ENCODE data around the gene NUAK2. TPM values are rescaled to one million over a fixed set of nuclear protein-coding genes. Genes with fewer than 3 reads are reported as not detected.
"Not testable (repeated sequence)": the region's sequence is repeated elsewhere in the genome, so short reads cannot be mapped to it uniquely, and the experiment has no call there.

NUAK2 gene
- total and polyA plus RNA-seq, 2 donors = 2.1 to 4.0 TPM

DNA sequence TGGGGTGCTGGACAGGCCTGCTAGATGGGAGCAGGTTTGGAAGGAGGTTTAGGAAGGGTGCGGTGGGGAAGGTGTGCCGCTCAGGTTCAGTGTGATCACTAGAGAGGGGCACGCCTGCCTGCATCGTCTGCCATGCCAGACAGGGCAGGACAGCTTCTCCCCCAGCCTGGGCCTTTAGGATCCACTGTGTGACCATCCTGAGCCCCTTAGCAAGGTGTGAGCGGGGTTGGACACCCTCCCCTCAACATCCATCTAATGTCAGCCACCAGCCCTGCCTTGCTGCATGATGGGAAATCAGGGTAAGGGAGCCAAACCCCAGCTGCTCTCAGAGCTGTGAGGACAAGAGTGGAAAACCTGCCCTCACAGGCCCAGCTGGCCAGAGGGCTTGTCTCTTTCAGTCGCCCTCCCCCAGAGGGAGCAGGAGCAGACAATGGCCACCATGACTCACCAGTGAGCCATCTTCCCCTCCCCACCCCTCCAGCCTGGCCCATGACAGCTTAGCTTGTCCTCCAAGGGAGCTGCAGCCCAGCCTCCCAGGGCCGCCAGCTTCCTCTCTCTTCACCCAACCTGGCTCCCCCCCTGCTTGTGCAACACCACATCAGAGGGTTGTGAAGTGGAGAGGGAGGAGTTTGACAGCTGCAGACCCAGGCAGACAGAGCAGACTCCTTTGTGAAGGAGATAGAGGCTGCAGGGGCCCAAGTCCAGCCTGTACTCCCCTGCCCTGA is 37.0 kb downstream of the NUAK2 start:
- peak overlapping the region; percentile 14 to 27 for H3K4me3 ChIP-seq (ENCODE audit: low read length in 2 of 2)
- peak; percentile 66 to 97 (median 85) for DNase-seq (ENCODE audit: low read depth in 6 of 9, low spot score in 9 of 9)
- H3K4me1 ChIP-seq (ENCODE audit: control insufficient read depth in 2 of 2, insufficient read depth in 2 of 2, low read length in 2 of 2) = peaks cover 55 to 73% of the 10 kb centered on the region in 2 donors
- H3K27me3 ChIP-seq (ENCODE audit: control insufficient read depth in 2 of 2, insufficient read depth in 1 of 2, low read length in 1 of 2) = peaks cover 0 to 4% of the 10 kb centered on the region in 2 donors
- no peaks in the 10 kb centered on the region for H3K36me3 ChIP-seq (ENCODE audit: control insufficient read depth in 2 of 2, insufficient read depth in 2 of 2, low read length in 1 of 2)
- peak overlapping the region; percentile 89 to 91 for H3K27ac ChIP-seq (ENCODE audit: low read depth in 1 of 2, low read length in 1 of 2)
- peaks cover 0 to 7% of the 10 kb centered on the region in 2 donors for H3K9me3 ChIP-seq (ENCODE audit: control insufficient read depth in 2 of 2, insufficient read depth in 1 of 2, low read length in 1 of 2)
- WGBS = 65% methylated on average over 7 of the region's 7 CpGs

- 78% methylated on average over 15 of the region's 15 CpGs for WGBS
- Histone ChIP-seq H3K4me3 (ENCODE audit: low read length in 2 of 2) (no peak overlapping the region), H3K9me3 (ENCODE audit: control insufficient read depth in 2 of 2, insufficient read depth in 1 of 2, low read length in 1 of 2) (peaks cover 0 to 7% of the 10 kb centered on the region in 2 donors), H3K4me1 (ENCODE audit: control insufficient read depth in 2 of 2, insufficient read depth in 2 of 2, low read length in 2 of 2) (peaks cover 58 to 75% of the 10 kb centered on the region in 2 donors), H3K27me3 (ENCODE audit: control insufficient read depth in 2 of 2, insufficient read depth in 1 of 2, low read length in 1 of 2) (peaks cover 0 to 4% of the 10 kb centered on the region in 2 donors), H3K36me3 (ENCODE audit: control insufficient read depth in 2 of 2, insufficient read depth in 2 of 2, low read length in 1 of 2) (no peaks in the 10 kb centered on the region), H3K27ac (ENCODE audit: low read depth in 1 of 2, low read length in 1 of 2) (peak overlapping the region; percentile 1 to 89)
- peak in 1 of 9 donors; percentile 29 for DNase-seq (ENCODE audit: low read depth in 6 of 9, low spot score in 9 of 9)
These were observed 38.0 kb downstream of the NUAK2 start for GRCh38 chr1:205283270-205284147.

GRCh38 chr1:205280666-205281395 is 40.7 kb downstream of the NUAK2 start:
- H3K36me3 ChIP-seq (ENCODE audit: control insufficient read depth in 2 of 2, insufficient read depth in 2 of 2, low read length in 1 of 2); H3K27ac ChIP-seq (ENCODE audit: low read depth in 1 of 2, low read length in 1 of 2); H3K27me3 ChIP-seq (ENCODE audit: control insufficient read depth in 2 of 2, insufficient read depth in 1 of 2, low read length in 1 of 2); H3K4me3 ChIP-seq (ENCODE audit: low read length in 2 of 2); H3K9me3 ChIP-seq (ENCODE audit: control insufficient read depth in 2 of 2, insufficient read depth in 1 of 2, low read length in 1 of 2); DNase-seq (ENCODE audit: low read depth in 6 of 9, low spot score in 9 of 9): not testable (repeated sequence)
- peaks cover 48 to 56% of the 10 kb centered on the region in 2 donors for H3K4me1 ChIP-seq (ENCODE audit: control insufficient read depth in 2 of 2, insufficient read depth in 2 of 2, low read length in 2 of 2)
- 98% methylated on average over 10 of the region's 10 CpGs for WGBS

DNA sequence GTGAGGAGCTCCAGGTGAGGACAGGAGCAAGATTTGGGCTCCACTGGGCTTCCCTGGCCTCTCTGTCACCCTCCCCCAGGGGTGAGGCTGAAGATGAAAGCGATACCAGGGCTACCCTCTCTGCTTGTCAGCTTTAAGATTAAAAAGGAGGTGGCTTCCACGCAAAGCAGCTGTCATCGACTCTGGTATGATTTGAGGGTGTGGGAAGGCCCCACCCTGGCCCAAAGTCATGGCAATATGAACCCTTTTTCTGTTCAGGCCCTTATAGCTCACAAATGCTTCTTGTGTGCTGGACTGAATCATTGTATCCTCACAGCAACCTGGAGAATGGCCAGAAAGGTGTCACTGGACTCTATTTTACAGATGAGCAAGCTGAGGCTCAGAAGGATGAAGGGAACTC is 41.6 kb downstream of the NUAK2 start:
- 47% methylated on average over 3 of the region's 3 CpGs for WGBS
- no peak for DNase-seq (ENCODE audit: low read depth in 6 of 9, low spot score in 9 of 9)
- Histone ChIP-seq H3K4me1 (ENCODE audit: control insufficient read depth in 2 of 2, insufficient read depth in 2 of 2, low read length in 2 of 2) (peaks cover 52 to 56% of the 10 kb centered on the region in 2 donors), H3K9me3 (ENCODE audit: control insufficient read depth in 2 of 2, insufficient read depth in 1 of 2, low read length in 1 of 2) (peaks cover 0 to 7% of the 10 kb centered on the region in 2 donors), H3K36me3 (ENCODE audit: control insufficient read depth in 2 of 2, insufficient read depth in 2 of 2, low read length in 1 of 2) (no peaks in the 10 kb centered on the region), H3K4me3 (ENCODE audit: low read length in 2 of 2) (no peak overlapping the region), H3K27me3 (ENCODE audit: control insufficient read depth in 2 of 2, insufficient read depth in 1 of 2, low read length in 1 of 2) (peaks cover 0 to 4% of the 10 kb centered on the region in 2 donors), H3K27ac (ENCODE audit: low read depth in 1 of 2, low read length in 1 of 2) (peak overlapping the region in 1 of 2 donors; percentile 26)

- no peaks in the 10 kb centered on the region for H3K36me3 ChIP-seq (ENCODE audit: control insufficient read depth in 2 of 2, insufficient read depth in 2 of 2, low read length in 1 of 2)
- peaks cover 48% of the 10 kb centered on the region in 2 donors for H3K4me1 ChIP-seq (ENCODE audit: control insufficient read depth in 2 of 2, insufficient read depth in 2 of 2, low read length in 2 of 2)
- H3K27ac ChIP-seq (ENCODE audit: low read depth in 1 of 2, low read length in 1 of 2) = no peak overlapping the region
- DNase-seq (ENCODE audit: low read depth in 6 of 9, low spot score in 9 of 9) = no peak
- no peak overlapping the region for H3K4me3 ChIP-seq (ENCODE audit: low read length in 2 of 2)
- H3K9me3 ChIP-seq (ENCODE audit: control insufficient read depth in 2 of 2, insufficient read depth in 1 of 2, low read length in 1 of 2) = no peaks in the 10 kb centered on the region
- 83% methylated on average over 8 of the region's 8 CpGs for WGBS
- peaks cover 0 to 13% of the 10 kb centered on the region in 2 donors for H3K27me3 ChIP-seq (ENCODE audit: control insufficient read depth in 2 of 2, insufficient read depth in 1 of 2, low read length in 1 of 2)
These were observed 44.9 kb downstream of the NUAK2 start for GRCh38 chr1:205276689-205277065.

GRCh38 chr1:205275916-205276688 is 45.4 kb downstream of the NUAK2 start:
- Histone ChIP-seq H3K27me3 (ENCODE audit: control insufficient read depth in 2 of 2, insufficient read depth in 1 of 2, low read length in 1 of 2) (peaks cover 0 to 17% of the 10 kb centered on the region in 2 donors), H3K4me3 (ENCODE audit: low read length in 2 of 2) (no peak overlapping the region), H3K27ac (ENCODE audit: low read depth in 1 of 2, low read length in 1 of 2) (no peak overlapping the region), H3K4me1 (ENCODE audit: control insufficient read depth in 2 of 2, insufficient read depth in 2 of 2, low read length in 2 of 2) (peaks cover 48% of the 10 kb centered on the region in 2 donors), H3K36me3 (ENCODE audit: control insufficient read depth in 2 of 2, insufficient read depth in 2 of 2, low read length in 1 of 2) (no peaks in the 10 kb centered on the region), H3K9me3 (ENCODE audit: control insufficient read depth in 2 of 2, insufficient read depth in 1 of 2, low read length in 1 of 2) (no peaks in the 10 kb centered on the region)
- 96% methylated on average over 9 of the region's 9 CpGs for WGBS
- DNase-seq (ENCODE audit: low read depth in 6 of 9, low spot score in 9 of 9) = no peak

- Histone ChIP-seq H3K9me3 (ENCODE audit: control insufficient read depth in 2 of 2, insufficient read depth in 1 of 2, low read length in 1 of 2) (no peaks in the 10 kb centered on the region), H3K36me3 (ENCODE audit: control insufficient read depth in 2 of 2, insufficient read depth in 2 of 2, low read length in 1 of 2) (no peaks in the 10 kb centered on the region), H3K27ac (ENCODE audit: low read depth in 1 of 2, low read length in 1 of 2) (peak overlapping the region; percentile 33 to 63), H3K4me3 (ENCODE audit: low read length in 2 of 2) (no peak overlapping the region), H3K27me3 (ENCODE audit: control insufficient read depth in 2 of 2, insufficient read depth in 1 of 2, low read length in 1 of 2) (peaks cover 0 to 20% of the 10 kb centered on the region in 2 donors), H3K4me1 (ENCODE audit: control insufficient read depth in 2 of 2, insufficient read depth in 2 of 2, low read length in 2 of 2) (peaks cover 45% of the 10 kb centered on the region in 2 donors)
- WGBS = 34% methylated on average over 3 of the region's 3 CpGs
- peak in 5 of 9 donors; percentile 45 to 86 (median 66) for DNase-seq (ENCODE audit: low read depth in 6 of 9, low spot score in 9 of 9)
These were observed 46.4 kb downstream of the NUAK2 start for GRCh38 chr1:205275133-205275532.

GRCh38 chr1:205274041-205274691 is 47.4 kb downstream of the NUAK2 start:
- no peaks in the 10 kb centered on the region for H3K9me3 ChIP-seq (ENCODE audit: control insufficient read depth in 2 of 2, insufficient read depth in 1 of 2, low read length in 1 of 2)
- peaks cover 0 to 26% of the 10 kb centered on the region in 2 donors for H3K27me3 ChIP-seq (ENCODE audit: control insufficient read depth in 2 of 2, insufficient read depth in 1 of 2, low read length in 1 of 2)
- no peaks in the 10 kb centered on the region for H3K36me3 ChIP-seq (ENCODE audit: control insufficient read depth in 2 of 2, insufficient read depth in 2 of 2, low read length in 1 of 2)
- H3K27ac ChIP-seq (ENCODE audit: low read depth in 1 of 2, low read length in 1 of 2) = no peak overlapping the region
- WGBS = 87% methylated on average over 8 of the region's 8 CpGs
- DNase-seq (ENCODE audit: low read depth in 6 of 9, low spot score in 9 of 9) = no peak
- H3K4me3 ChIP-seq (ENCODE audit: low read length in 2 of 2) = no peak overlapping the region
- H3K4me1 ChIP-seq (ENCODE audit: control insufficient read depth in 2 of 2, insufficient read depth in 2 of 2, low read length in 2 of 2) = peaks cover 37 to 40% of the 10 kb centered on the region in 2 donors
